Stimulated activated CD4-positive, alpha-beta T cell treated with anti-CD3 and anti-CD28 coated beads, Interleukin-2, amount 100 ng/mL, for 48 hours (primary cell): ENCODE data around the gene MEIG1.
A peak's percentile ranks its signal among the peaks of the same experiment; 100 is the strongest.
"Not testable (repeated sequence)": the region's sequence is repeated elsewhere in the genome, so short reads cannot be mapped to it uniquely, and the experiment has no call there.

Experiments used
- DNase-seq, 2 donors: peaks; one replicate each; pipeline ENCODE4 v3.0.0-alpha.2; 2020

MEIG1 gene

DNA sequence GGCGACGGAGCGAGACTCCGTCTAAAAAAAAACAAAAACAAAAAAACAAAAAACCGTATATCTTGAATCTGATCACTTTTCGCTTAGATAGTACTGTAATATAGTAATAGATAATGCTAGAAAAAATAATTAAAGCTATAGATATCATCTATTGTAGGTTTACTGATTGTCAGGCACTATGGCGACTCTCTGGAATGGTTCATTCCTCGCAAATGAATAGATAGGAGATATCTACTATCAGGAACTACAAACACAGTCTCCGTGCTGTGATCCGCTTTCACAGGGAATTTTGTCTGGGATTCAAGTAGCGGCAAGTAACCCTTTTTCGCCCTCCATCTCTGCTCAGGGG is 342 bp upstream of the MEIG1 start:
- DNase-seq, result no peak

- DNase-seq, result no peak
These were observed 8.7 kb downstream of the MEIG1 start for GRCh38 chr10:14967897-14968296.

- peak; percentile 28 to 40 for DNase-seq
These were observed 12.8 kb downstream of the MEIG1 start for GRCh38 chr10:14971867-14972448.

DNA sequence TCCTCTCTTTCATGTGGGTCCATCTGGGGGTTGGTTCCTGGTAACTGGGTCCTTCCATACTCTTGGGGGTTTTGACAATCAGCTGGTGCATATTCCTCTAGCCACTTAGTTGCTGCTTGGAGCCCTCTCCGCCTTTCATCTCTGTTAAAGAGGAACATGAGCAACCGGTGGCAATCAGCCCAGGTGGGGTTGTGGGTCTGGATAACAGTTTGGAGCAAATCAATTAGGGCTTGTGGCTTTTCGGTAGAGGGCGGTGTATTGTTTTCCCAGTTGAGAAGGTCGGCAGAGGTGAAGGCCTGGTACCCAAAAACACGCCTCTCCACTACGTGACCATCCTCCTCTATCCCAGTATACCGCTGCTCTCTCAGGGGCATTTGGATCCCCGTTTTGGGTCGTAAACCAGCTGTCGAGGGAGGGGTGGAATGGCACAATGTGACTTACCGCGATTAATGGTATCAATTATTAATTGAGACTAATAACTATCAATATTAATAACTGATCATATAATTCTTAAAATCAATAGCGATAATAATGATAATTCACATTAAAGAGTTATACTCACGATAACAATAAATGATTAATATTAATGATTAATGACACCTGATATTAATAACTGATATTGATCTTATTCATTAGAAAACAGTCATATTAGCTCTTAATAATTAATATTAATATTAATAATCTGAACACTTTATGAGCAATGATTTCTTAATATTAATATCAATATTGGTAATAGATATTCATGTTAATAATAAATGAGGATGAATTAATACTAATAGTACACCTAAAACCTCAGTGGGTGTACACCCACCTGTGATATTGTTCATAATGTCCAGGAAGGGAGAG is 15.2 kb downstream of the MEIG1 start:
- DNase-seq, result not testable (repeated sequence)

DNA sequence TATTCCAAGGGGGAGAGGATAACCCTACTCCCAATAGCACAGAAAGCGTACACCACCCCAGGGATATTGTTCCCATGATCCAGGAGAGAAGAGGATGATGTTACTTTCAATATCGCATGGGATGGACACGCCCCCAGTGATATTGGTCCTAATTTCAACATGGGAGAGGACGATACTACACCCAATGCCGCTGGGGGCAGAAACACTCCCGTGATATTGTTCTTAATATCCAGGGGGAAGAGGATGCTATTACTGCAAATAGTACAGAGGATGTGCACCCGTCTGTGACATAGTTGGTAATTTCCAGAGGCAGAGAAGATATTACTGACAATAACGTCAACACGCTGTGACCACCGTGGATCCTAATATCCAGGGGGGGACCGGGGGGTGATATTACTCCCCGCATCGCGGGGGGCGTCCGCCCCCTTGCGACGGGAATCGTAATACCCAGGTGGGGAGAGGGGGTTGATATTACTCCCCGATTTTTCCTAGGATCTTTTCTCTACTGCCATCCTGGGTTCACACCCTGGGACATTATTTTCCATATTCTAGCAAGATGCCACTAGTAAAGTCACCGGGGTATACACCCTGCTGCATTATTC is 16.6 kb downstream of the MEIG1 start:
- no peak for DNase-seq

GRCh38 chr10:14982744-14983143 is 23.6 kb downstream of the MEIG1 start:
- DNase-seq, result no peak

- DNase-seq, result not testable (repeated sequence)
These were observed 30.4 kb downstream of the MEIG1 start for GRCh38 chr10:14989552-14989951.

DNA sequence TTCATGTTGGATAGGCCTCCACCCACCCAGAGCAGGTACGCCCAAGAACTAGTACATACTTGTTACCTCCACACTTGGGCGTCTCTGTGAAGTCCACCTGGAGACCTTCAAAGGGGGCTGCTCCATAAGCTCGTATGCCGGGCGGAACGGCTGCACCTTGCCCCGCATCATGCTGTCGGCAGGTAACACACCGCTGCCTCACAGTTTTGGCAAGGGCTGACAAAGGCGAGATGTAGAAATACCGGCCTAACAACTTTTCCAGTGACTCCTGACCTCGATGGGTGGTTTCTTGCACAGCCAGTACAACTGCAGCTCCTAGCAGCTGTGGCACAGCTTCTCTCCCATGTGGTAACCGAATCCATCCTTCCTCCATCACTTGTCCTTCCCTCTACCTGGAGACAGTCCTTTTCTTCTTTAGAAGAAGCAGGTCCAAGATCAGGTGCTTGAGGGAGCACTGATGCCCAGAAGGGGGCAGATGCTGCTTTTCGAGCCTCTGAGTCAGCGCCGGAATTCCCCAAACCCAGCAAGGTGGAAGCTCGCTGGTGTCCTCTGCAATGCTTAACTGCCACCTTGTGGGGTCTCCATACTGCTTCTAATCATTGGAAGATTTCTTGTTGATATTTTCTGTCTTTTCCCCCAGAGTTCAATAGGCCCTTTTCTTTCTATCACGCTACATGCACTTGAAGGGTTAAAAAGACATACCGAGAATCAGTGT is 32.0 kb downstream of the MEIG1 start:
- peak; percentile 49 to 53 for DNase-seq

DNA sequence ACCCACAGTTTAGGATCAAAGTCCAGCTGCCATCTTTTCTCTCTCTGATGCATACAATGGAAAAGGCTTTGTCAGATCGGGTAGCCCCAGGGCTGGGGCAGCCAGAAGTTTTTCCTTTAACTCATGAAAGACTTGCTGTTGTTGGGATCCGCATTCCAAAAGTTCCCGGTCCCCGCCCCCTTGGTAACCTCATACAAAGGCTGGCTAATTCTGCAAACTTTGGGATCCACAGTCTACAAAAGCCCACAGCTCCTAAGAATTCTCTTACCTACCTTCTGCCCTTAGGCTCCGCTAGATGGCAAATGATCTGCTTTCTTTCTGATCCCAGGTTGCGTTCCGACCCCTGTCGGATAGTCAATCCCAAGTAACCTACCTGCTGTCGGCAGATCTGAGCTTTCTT is 33.1 kb downstream of the MEIG1 start:
- DNase-seq, result not testable (repeated sequence)

DNA sequence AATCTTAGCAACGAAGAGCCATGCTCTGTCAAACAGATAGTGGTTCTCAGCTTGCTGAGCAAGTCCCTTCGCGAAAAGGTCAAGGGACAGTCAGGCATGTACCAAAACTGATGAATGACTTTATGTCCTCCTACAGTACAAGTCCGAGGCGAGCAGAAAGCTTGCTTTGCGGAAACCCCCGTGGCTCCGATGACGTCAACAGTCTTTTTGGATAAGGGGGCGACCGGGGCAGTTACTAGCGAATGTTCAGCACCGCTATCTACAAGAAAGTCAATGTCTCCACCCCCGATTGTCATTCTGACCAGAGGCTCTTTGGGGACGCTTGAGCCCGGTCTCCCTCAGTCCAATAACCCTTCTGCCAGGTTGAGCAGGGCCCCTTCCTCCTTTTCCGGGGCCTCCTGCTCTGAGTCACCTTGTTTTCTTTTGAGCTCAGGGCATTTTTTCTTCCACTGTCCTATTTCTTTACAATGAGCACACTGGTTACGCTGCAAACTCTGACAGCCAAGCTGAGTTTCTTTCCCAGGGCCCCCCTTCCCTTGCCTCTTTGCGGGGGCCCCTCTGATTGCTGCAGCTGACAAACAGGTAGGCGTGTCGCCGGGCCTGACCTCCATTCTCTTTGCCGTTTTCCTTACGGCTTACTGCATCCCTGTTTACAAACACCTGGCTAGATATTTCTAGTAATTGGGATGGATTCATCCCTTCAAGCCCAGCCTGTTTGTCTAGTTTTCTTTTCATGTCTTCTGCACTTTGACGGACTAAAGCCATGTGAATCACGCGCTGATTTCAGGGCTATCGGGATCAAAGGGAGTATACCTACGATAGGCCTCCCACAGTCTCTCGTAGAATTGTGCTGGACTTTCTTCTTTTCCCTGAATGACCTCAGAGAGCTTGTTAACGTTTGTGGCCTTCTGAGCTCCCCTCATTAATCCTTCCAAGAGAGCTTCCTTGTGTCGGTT is 34.6 kb downstream of the MEIG1 start:
- DNase-seq, result not testable (repeated sequence)

DNA sequence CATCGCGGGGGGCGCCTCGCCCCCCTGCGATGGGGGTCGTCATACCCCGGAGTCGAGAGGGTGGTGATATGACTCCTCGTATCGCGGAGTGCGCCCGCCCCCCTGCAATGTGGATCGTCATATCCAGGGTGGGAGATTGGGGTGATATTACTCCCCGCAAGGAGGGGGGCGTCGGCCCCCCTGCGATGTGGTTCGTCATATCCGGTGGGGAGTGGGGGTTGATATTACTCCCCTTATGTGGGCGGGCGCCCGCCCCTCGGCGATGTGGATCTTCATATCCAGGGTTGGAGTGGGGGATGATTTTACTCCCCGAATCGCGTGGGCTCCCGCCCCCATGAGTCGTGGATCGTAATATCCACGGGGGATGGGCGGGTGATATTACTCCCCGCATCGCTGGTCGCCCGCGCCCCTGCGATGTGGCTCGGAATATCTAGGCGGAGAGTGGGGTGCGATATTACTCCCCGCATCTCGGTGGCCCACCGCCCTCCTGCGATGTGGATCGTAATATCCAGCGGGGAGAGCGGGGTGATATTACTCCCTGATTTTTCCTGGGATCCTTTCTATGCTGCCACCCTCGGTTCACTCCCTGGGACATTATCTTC is 36.9 kb downstream of the MEIG1 start:
- DNase-seq, result no peak

- not testable (repeated sequence) for DNase-seq
These were observed 54.3 kb downstream of the MEIG1 start for GRCh38 chr10:15013530-15013929.

GRCh38 chr10:15015451-15015850 is 56.3 kb downstream of the MEIG1 start:
- DNase-seq, result no peak

GRCh38 chr10:15020966-15021365 is 61.8 kb downstream of the MEIG1 start:
- not testable (repeated sequence) for DNase-seq
